Measurements from ENCODE around the gene CST7. TPM values are rescaled to one million over a fixed set of nuclear protein-coding genes. Genes with fewer than 3 reads are reported as not detected.

CST7 gene
- total RNA-seq, 1 experiment from 2014 or later, result not detected

- H2AK5ac ChIP-seq (ENCODE audit: insufficient read length, low read length), result no peak overlapping the region
- H3T11ph ChIP-seq (ENCODE audit: low read length), result no peak overlapping the region
- no peak overlapping the region for H2BK5ac ChIP-seq (ENCODE audit: insufficient read length, low read length)
- H3K27me3 ChIP-seq (ENCODE audit: insufficient read depth, low read length), result no peaks in the 10 kb centered on the region
- H3K9ac ChIP-seq (ENCODE audit: extremely low read depth, insufficient read length, low read length), result no peak overlapping the region
- no peak overlapping the region for H2BK15ac ChIP-seq (ENCODE audit: low read depth, low read length)
- Mint-ChIP-seq H3K9me3 (no peaks in the 10 kb centered on the region; a peak in 1 of 5 replicates), H3K27ac (peak overlapping the region in 1 of 3 experiments; percentile 61; a peak in 2 of 7 replicates), H3K27me3 (ENCODE audit: low read depth) (peaks cover 4% of the 10 kb centered on the region; the same call in 1 of the 2 replicates), H3K36me3 (ENCODE audit: insufficient read depth in 1 of 3, low read depth in 3 of 3) (peaks cover 0 to 3% (median 0%) of the 10 kb centered on the region in 3 experiments; a peak in 2 of 7 replicates), H3K4me1 (peaks cover 6 to 15% of the 10 kb centered on the region in 2 experiments), H3K4me3 (no peak overlapping the region)
- no peak overlapping the region for H3K14ac ChIP-seq (ENCODE audit: insufficient read depth, low read length)
- no peak overlapping the region for H3K23ac ChIP-seq (ENCODE audit: insufficient read length, low read depth, low read length)
- H3K23me2 ChIP-seq (ENCODE audit: insufficient read length, low read depth, low read length, poor library complexity, severe bottlenecking), result no peaks in the 10 kb centered on the region
- H2AFZ ChIP-seq (ENCODE audit: low read length), result no peak overlapping the region
- no peak overlapping the region for H3K4ac ChIP-seq (ENCODE audit: low read depth, low read length)
- TF ChIP-seq, protein P1, sequence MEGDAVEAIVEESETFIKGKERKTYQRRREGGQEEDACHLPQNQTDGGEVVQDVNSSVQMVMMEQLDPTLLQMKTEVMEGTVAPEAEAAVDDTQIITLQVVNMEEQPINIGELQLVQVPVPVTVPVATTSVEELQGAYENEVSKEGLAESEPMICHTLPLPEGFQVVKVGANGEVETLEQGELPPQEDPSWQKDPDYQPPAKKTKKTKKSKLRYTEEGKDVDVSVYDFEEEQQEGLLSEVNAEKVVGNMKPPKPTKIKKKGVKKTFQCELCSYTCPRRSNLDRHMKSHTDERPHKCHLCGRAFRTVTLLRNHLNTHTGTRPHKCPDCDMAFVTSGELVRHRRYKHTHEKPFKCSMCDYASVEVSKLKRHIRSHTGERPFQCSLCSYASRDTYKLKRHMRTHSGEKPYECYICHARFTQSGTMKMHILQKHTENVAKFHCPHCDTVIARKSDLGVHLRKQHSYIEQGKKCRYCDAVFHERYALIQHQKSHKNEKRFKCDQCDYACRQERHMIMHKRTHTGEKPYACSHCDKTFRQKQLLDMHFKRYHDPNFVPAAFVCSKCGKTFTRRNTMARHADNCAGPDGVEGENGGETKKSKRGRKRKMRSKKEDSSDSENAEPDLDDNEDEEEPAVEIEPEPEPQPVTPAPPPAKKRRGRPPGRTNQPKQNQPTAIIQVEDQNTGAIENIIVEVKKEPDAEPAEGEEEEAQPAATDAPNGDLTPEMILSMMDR (conservative IDR thresholded peaks at IDR 0.05), result no peak
- H2BK20ac ChIP-seq (ENCODE audit: low read depth, low read length, poor library complexity, severe bottlenecking), result no peak overlapping the region
- H4K91ac ChIP-seq (ENCODE audit: insufficient read length, low read depth, low read length), result no peak overlapping the region
- H3K18ac ChIP-seq (ENCODE audit: insufficient read length, low read depth, low read length), result no peak overlapping the region
- H4K5ac ChIP-seq (ENCODE audit: insufficient read length, low read depth, low read length), result no peak overlapping the region
- no CpG with 5 or more reads among the region's 8 CpGs for WGBS (ENCODE audit: extremely low coverage, insufficient read length, low lambda C conversion rate)
- H3K27ac ChIP-seq (ENCODE audit: insufficient read length, low read depth, low read length), result no peak overlapping the region
- H4K20me1 ChIP-seq (ENCODE audit: control insufficient read depth, insufficient read depth, insufficient read length), result no peaks in the 10 kb centered on the region
- H3K79me1 ChIP-seq (ENCODE audit: insufficient read depth, low read depth, low read length, poor library complexity, severe bottlenecking), result no peaks in the 10 kb centered on the region
- no peaks in the 10 kb centered on the region for H3K4me1 ChIP-seq (ENCODE audit: insufficient read depth, low read length)
- H3K9me3 ChIP-seq (ENCODE audit: control insufficient read depth, low read depth, low read length), result no peaks in the 10 kb centered on the region
- no peaks in the 10 kb centered on the region for H3K79me2 ChIP-seq (ENCODE audit: insufficient read depth, low read length)
- H3K4me2 ChIP-seq (ENCODE audit: insufficient read depth, insufficient read length, low read length), result no peak overlapping the region
- DNase-seq, result no peak
- H2BK120ac ChIP-seq (ENCODE audit: low read depth, low read length, poor library complexity, severe bottlenecking), result no peak overlapping the region
- no peak overlapping the region for H2BK12ac ChIP-seq (ENCODE audit: insufficient read length, low read depth, low read length)
- H4K8ac ChIP-seq (replicated peaks; ENCODE audit: insufficient read length, low read depth, low read length), result no peak overlapping the region
- no peak overlapping the region for H3K56ac ChIP-seq (ENCODE audit: insufficient read length, low read depth, low read length)
Measured at GRCh38 chr20:24954151-24954550, 5.1 kb downstream of the CST7 start.
